A673 (cell line): Measurements from ENCODE around the gene ACSBG1. TPM values are rescaled to one million over a fixed set of nuclear protein-coding genes. Genes with fewer than 3 reads are reported as not detected.

Experiments used
- BruUV-seq: library from RNA; stranded (reverse); fragments of 400-500 nt; replicated peaks from 2 replicates; lab custom pipeline; 2021; lab: Mats Ljungman, UMichigan
- CTCF ChIA-PET: fragments of 300-600 bp; sonication (Branson Sonifier 250); formaldehyde crosslinking; loops from one replicate; lab custom pipeline; 2022; ENCODE audit warnings: antibody characterized with exemption; lab: Charles Lee
- POLR2A ChIA-PET: fragments of 300-600 bp; sonication (Branson Sonifier 250); formaldehyde crosslinking; loops from one replicate; lab custom pipeline; 2022; ENCODE audit warnings: antibody characterized with exemption; ENCODE audit not compliant: low non-redundant PET; lab: Charles Lee
- DNase-seq: peaks from one replicate; pipeline ENCODE4 v3.0.0-alpha.2; 2015; ENCODE audit warnings: low spot score
- H3K27ac ChIP-seq: fragments of 200-600 bp; sonication (generic); 2 replicates; pipeline ENCODE4 v1.5.1; 2016; ENCODE audit warnings: mixed run types, low read depth, mild to moderate bottlenecking, mixed read lengths, antibody characterized with exemption, low read length; ENCODE audit not compliant: poor library complexity, severe bottlenecking
- H3K27me3 ChIP-seq: fragments of 200-600 bp; sonication (generic); replicated peaks from 2 replicates; pipeline ENCODE4 v1.6.1; 2017; ENCODE audit warnings: mixed run types, low read depth, mild to moderate bottlenecking, mixed read lengths, antibody characterized with exemption, low read length; ENCODE audit not compliant: insufficient read depth, poor library complexity
- H3K36me3 ChIP-seq: fragments of 200-600 bp; sonication (generic); 2 replicates; pipeline ENCODE4 v1.6.1; 2016; ENCODE audit warnings: mixed run types, mild to moderate bottlenecking, mixed read lengths, antibody characterized with exemption, low read length; ENCODE audit not compliant: insufficient read depth, poor library complexity, severe bottlenecking
- H3K4me1 ChIP-seq: fragments of 200-600 bp; sonication (generic); 2 replicates; pipeline ENCODE4 v1.6.1; 2017; ENCODE audit warnings: mixed run types, mild to moderate bottlenecking, mixed read lengths, antibody characterized with exemption, low read length; ENCODE audit not compliant: insufficient read depth, poor library complexity, severe bottlenecking
- H3K4me3 ChIP-seq: fragments of 200-600 bp; sonication (generic); 2 replicates; pipeline ENCODE4 v1.5.1; 2016; ENCODE audit warnings: low read depth, mixed run types, mild to moderate bottlenecking, mixed read lengths, low read length; ENCODE audit not compliant: poor library complexity, severe bottlenecking
- H3K9me3 ChIP-seq: fragments of 200-600 bp; sonication (generic); 2 replicates; pipeline ENCODE4 v1.6.1; 2016; ENCODE audit warnings: mixed run types, low read depth, mild to moderate bottlenecking, mixed read lengths, antibody characterized with exemption, low read length; ENCODE audit not compliant: poor library complexity, severe bottlenecking
- EZH2 ChIP-seq: fragments of 200-600 bp; sonication (generic); IDR thresholded peaks from 2 replicates; pipeline ENCODE4 v1.6.1; 2017; ENCODE audit warnings: borderline replicate concordance, low read depth, mild to moderate bottlenecking, mixed read lengths, antibody characterized with exemption, low read length; ENCODE audit not compliant: poor library complexity, severe bottlenecking
- intact Hi-C: fragments of 100-400 bp; cut with micrococcal nuclease; formaldehyde crosslinking; loops from one replicate; pipeline ENCODE4 v1.10.0; 2022; ENCODE audit not compliant: unreplicated experiment
- total RNA-seq: library from RNA; stranded (reverse); gene quantifications from 2 replicates; pipeline ENCODE4 v1.2.3, GENCODE V29; 2021
- TF ChIP-seq, protein P1 (sequence below): fragments of 300-800, 200-600 bp; sonication (generic); conservative IDR thresholded peaks from 2 replicates; pipeline ENCODE4 v1.5.1; 2017; ENCODE audit warnings: low read depth, mild to moderate bottlenecking, antibody characterized with exemption, low read length, moderate library complexity, mixed read lengths

ACSBG1 gene
- total RNA-seq, 1 experiment from 2014 or later, result 0.45 TPM

GRCh38 chr15:78212546-78213424, 21.6 kb downstream of the ACSBG1 start:
- no peaks in the 10 kb centered on the region for H3K36me3 ChIP-seq
- H3K4me3 ChIP-seq, result no peak overlapping the region
- BruUV-seq, result no TSS peak
- H3K9me3 ChIP-seq, result no peaks in the 10 kb centered on the region
- no peaks in the 10 kb centered on the region for H3K4me1 ChIP-seq
- no peak overlapping the region for H3K27ac ChIP-seq
- TF ChIP-seq, protein P1, sequence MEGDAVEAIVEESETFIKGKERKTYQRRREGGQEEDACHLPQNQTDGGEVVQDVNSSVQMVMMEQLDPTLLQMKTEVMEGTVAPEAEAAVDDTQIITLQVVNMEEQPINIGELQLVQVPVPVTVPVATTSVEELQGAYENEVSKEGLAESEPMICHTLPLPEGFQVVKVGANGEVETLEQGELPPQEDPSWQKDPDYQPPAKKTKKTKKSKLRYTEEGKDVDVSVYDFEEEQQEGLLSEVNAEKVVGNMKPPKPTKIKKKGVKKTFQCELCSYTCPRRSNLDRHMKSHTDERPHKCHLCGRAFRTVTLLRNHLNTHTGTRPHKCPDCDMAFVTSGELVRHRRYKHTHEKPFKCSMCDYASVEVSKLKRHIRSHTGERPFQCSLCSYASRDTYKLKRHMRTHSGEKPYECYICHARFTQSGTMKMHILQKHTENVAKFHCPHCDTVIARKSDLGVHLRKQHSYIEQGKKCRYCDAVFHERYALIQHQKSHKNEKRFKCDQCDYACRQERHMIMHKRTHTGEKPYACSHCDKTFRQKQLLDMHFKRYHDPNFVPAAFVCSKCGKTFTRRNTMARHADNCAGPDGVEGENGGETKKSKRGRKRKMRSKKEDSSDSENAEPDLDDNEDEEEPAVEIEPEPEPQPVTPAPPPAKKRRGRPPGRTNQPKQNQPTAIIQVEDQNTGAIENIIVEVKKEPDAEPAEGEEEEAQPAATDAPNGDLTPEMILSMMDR, result no peak
- no peak for TF ChIP-seq EZH2
- ChIA-PET POLR2A (no interaction called here), CTCF (no interaction called here)
- intact Hi-C loops, result no loop called here
- no peaks in the 10 kb centered on the region for H3K27me3 ChIP-seq
- DNase-seq, result peak; percentile 81

- ChIA-PET CTCF (no interaction called here), POLR2A (no interaction called here)
- H3K9me3 ChIP-seq, result no peaks in the 10 kb centered on the region
- H3K36me3 ChIP-seq, result no peaks in the 10 kb centered on the region
- DNase-seq, result no peak
- no peaks in the 10 kb centered on the region for H3K27me3 ChIP-seq
- H3K27ac ChIP-seq, result no peak overlapping the region
- intact Hi-C loops, result no loop called here
- H3K4me1 ChIP-seq, result no peaks in the 10 kb centered on the region
- TF ChIP-seq, protein P1, result no peak
- no peak for TF ChIP-seq EZH2
- H3K4me3 ChIP-seq, result no peak overlapping the region
- BruUV-seq, result no TSS peak
Measured at GRCh38 chr15:78212008-78212407, 22.4 kb downstream of the ACSBG1 start.

DNA sequence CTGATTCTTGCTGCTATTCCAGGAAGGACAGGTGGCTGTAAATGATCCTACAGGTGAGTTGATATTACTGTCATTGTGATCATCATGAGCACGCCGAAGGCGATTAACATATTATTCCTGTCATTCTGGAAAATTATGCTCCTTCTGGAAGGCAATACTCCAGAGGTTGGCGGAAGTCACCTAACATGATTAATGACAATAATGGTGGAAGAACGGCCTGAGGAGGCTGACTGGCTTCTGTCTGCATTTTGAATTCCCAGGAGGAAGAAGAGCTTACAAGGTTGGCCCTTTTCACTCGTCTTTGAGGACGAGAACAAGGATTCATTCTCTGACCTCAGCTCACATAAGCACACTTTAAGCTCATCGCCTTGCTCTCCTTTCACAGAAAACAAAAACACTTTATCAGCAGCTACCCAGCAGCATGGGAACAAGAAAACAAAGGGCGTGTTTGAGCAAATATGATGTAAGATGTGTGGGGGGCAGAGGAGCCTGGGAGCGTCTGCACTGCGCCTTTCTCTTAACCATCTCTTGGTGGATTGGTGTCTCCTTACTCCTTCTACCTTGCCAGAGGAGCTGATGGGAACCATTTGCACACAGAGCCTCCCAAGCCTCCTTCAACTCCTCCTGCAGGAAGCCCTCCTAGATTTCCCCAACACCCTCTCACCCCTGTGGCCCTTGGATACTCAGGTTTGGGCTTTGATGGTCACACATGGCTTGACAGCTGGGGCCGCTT, 23.0 kb downstream of the ACSBG1 start:
- H3K27ac ChIP-seq, result no peak overlapping the region
- no peaks in the 10 kb centered on the region for H3K4me1 ChIP-seq
- DNase-seq, result no peak
- no peak for TF ChIP-seq EZH2
- TF ChIP-seq, protein P1, result no peak
- no TSS peak for BruUV-seq
- ChIA-PET CTCF (no interaction called here), POLR2A (no interaction called here)
- H3K4me3 ChIP-seq, result no peak overlapping the region
- H3K27me3 ChIP-seq, result no peaks in the 10 kb centered on the region
- intact Hi-C loops, result no loop called here
- no peaks in the 10 kb centered on the region for H3K36me3 ChIP-seq
- H3K9me3 ChIP-seq, result no peaks in the 10 kb centered on the region
